CD14-positive monocyte (primary cell): ENCODE measurements around the gene UROC1. TPM values are rescaled to one million over a fixed set of nuclear protein-coding genes. Genes with fewer than 3 reads are reported as not detected.
A peak's percentile ranks its signal among the peaks of the same experiment; 100 is the strongest.

Source experiments
- DNase-seq, 3 donors: peaks; one replicate each; pipeline ENCODE4 v3.0.0-alpha.2; 2011 to 2022
- H2AFZ ChIP-seq: 2 replicates; pipeline ENCODE4 v1.6.0; 2012; ENCODE audit warnings: mild to moderate bottlenecking, low read depth, low read length, inconsistent platforms; ENCODE audit not compliant: insufficient read depth, poor library complexity, severe bottlenecking
- H3K27ac ChIP-seq, 2 donors: 1 replicate in 1 of 2; 2 replicates in 1 of 2; pipeline ENCODE4 v1.5.1; 2012 to 2013; ENCODE audit warnings: low read length in 2 of 2, control low read depth in 1 of 2, inconsistent platforms in 1 of 2, low read depth in 1 of 2, mild to moderate bottlenecking in 1 of 2
- H3K27me3 ChIP-seq, 2 donors: one replicate each; pipeline versions ENCODE4 v1.6.0 to v1.6.1; 2011 to 2013; ENCODE audit warnings: low read length in 2 of 2; ENCODE audit not compliant: control insufficient read depth in 2 of 2, insufficient read depth in 2 of 2
- H3K36me3 ChIP-seq, 2 donors: replicated peaks in 1 of 2; 1 replicate in 1 of 2; 2 replicates in 1 of 2; pipeline versions ENCODE4 v1.5.1 to v1.6.1; 2012 to 2013; ENCODE audit warnings: low read length in 2 of 2, control low read depth in 1 of 2, inconsistent platforms in 1 of 2, mild to moderate bottlenecking in 1 of 2; ENCODE audit not compliant: insufficient read depth in 2 of 2, control insufficient read depth in 1 of 2
- H3K4me1 ChIP-seq, 2 donors: 1 replicate in 1 of 2; 2 replicates in 1 of 2; pipeline versions ENCODE4 v1.5.1 to v1.6.1; 2012 to 2013; ENCODE audit warnings: low read length in 2 of 2, control low read depth in 1 of 2, inconsistent platforms in 1 of 2, mild to moderate bottlenecking in 1 of 2, moderate library complexity in 1 of 2; ENCODE audit not compliant: insufficient read depth in 2 of 2, control insufficient read depth in 1 of 2
- H3K4me2 ChIP-seq: replicated peaks from 2 replicates; pipeline ENCODE3; 2012; ENCODE audit warnings: low read length, moderate library complexity, mild to moderate bottlenecking; ENCODE audit not compliant: poor library complexity, severe bottlenecking; ENCODE audit errors: extremely low read depth
- H3K4me3 ChIP-seq, 3 experiments: fragments of 200-600 bp in 1 of 3; sonication (generic) in 1 of 3; replicated peaks in 1 of 3; 1 replicate in 2 of 3; 2 replicates in 1 of 3; pipeline ENCODE4 v1.5.1; 2011 to 2013; ENCODE audit warnings: low read length in 3 of 3, mild to moderate bottlenecking in 3 of 3, control low read depth in 2 of 3, low read depth in 2 of 3, inconsistent platforms in 1 of 3, moderate library complexity in 1 of 3
- H3K79me2 ChIP-seq: 2 replicates; pipeline ENCODE4 v1.6.0; 2012; ENCODE audit warnings: mild to moderate bottlenecking, control low read depth, inconsistent platforms, low read length, moderate library complexity; ENCODE audit not compliant: insufficient read depth
- H3K9ac ChIP-seq: 2 replicates; pipeline ENCODE4 v1.6.0; 2017; ENCODE audit warnings: low read length, mild to moderate bottlenecking; ENCODE audit not compliant: insufficient read depth, poor library complexity, severe bottlenecking
- H3K9me3 ChIP-seq, 2 donors: replicated peaks in 1 of 2; 1 replicate in 1 of 2; 2 replicates in 1 of 2; pipeline versions ENCODE4 v1.5.1 to v1.6.1; 2012 to 2013; ENCODE audit warnings: low read length in 2 of 2, control low read depth in 1 of 2; ENCODE audit not compliant: control insufficient read depth in 1 of 2, insufficient read depth in 1 of 2
- H4K20me1 ChIP-seq: 2 replicates; pipeline ENCODE4 v1.6.0; 2012; ENCODE audit warnings: mild to moderate bottlenecking, low read length, control low read depth, moderate library complexity; ENCODE audit not compliant: insufficient read depth
- H3K27ac Mint-ChIP-seq, 7 donors: one replicate each; pipeline ENCODE4 v1.8.0; 2020; ENCODE audit warnings: mild to moderate bottlenecking in 7 of 7, mixed read lengths in 7 of 7, moderate library complexity in 6 of 7, inconsistent platforms in 2 of 7
- H3K27me3 Mint-ChIP-seq, 3 donors: one replicate each; pipeline ENCODE4 v1.8.0; 2021 to 2022; ENCODE audit warnings: low read depth in 3 of 3, mild to moderate bottlenecking in 3 of 3, mixed read lengths in 3 of 3, moderate library complexity in 3 of 3, inconsistent platforms in 1 of 3
- H3K36me3 Mint-ChIP-seq, 2 donors: one replicate each; pipeline ENCODE4 v1.8.0; 2020; ENCODE audit warnings: mixed read lengths in 2 of 2, inconsistent platforms in 1 of 2, mild to moderate bottlenecking in 1 of 2
- H3K4me1 Mint-ChIP-seq: one replicate; pipeline ENCODE4 v1.8.0; 2020; ENCODE audit warnings: mild to moderate bottlenecking, mixed read lengths
- H3K4me3 Mint-ChIP-seq, 2 donors: one replicate each; pipeline ENCODE4 v1.8.0; 2020; ENCODE audit warnings: mild to moderate bottlenecking in 2 of 2, mixed read lengths in 2 of 2, moderate library complexity in 1 of 2
- H3K9me3 Mint-ChIP-seq, 7 donors: one replicate each; pipeline ENCODE4 v1.8.0; 2020 to 2022; ENCODE audit warnings: mixed read lengths in 7 of 7, mild to moderate bottlenecking in 6 of 7, moderate library complexity in 6 of 7, inconsistent platforms in 2 of 7
- WGBS: methylation state at CpG from one replicate; pipeline ENCODE4 v1.1.5; 2013; ENCODE audit warnings: missing lambda C conversion rate; ENCODE audit not compliant: insufficient coverage; 5-methylcytosine and 5-hydroxymethylcytosine counted together
- intact Hi-C, 2 donors: fragments of 100-400 bp; cut with micrococcal nuclease; formaldehyde crosslinking; loops; one replicate each; pipeline versions ENCODE4 v1.15.0 to v1.15.1; 2023
- polyA plus RNA-seq, 3 donors: library from polyadenylated mRNA; depleted of rRNA in 1 of 3; unstranded in 2 of 3; stranded (reverse) in 1 of 3; fragments of 300-500 nt in 2 of 3; fragments of >200 nt in 1 of 3; fragmentation: Illumina TruSeq in 2 of 3; gene quantifications; 1 replicate in 2 of 3; 2 replicates in 1 of 3; pipeline ENCODE4 v1.2.3, GENCODE V29; 2012 to 2021
- TF ChIP-seq, protein P1 (sequence below): fragments of 200-600 bp; IDR thresholded peaks from one replicate; pipeline ENCODE4 v1.8.0; 2022; ENCODE audit warnings: antibody characterized with exemption, mild to moderate bottlenecking

Gene UROC1
- polyA plus RNA-seq, 3 donors: not detected

- Histone ChIP-seq H3K4me1 (peaks cover 26 to 33% of the 10 kb centered on the region in 2 donors), H3K9ac (no peak overlapping the region), H3K9me3 (no peaks in the 10 kb centered on the region), H3K36me3 (peaks cover 7 to 27% of the 10 kb centered on the region in 2 donors), H3K27ac (no peak overlapping the region), H3K4me3 (no peak overlapping the region), H3K4me2 (no peak overlapping the region), H2AFZ (no peak overlapping the region), H4K20me1 (no peaks in the 10 kb centered on the region), H3K27me3 (no peaks in the 10 kb centered on the region), H3K79me2 (no peaks in the 10 kb centered on the region)
- H3K4me3 Mint-ChIP-seq: no peak overlapping the region
- intact Hi-C loops: no loop called here
- 94% methylated on average over 99 of the region's 101 CpGs for WGBS
- H3K9me3 Mint-ChIP-seq: peaks cover 0 to 3% (median 0%) of the 10 kb centered on the region in 7 donors
- no peak for DNase-seq
- peaks cover 35% of the 10 kb centered on the region for H3K4me1 Mint-ChIP-seq
- no peak overlapping the region for H3K27ac Mint-ChIP-seq
- peaks cover 0 to 2% (median 2%) of the 10 kb centered on the region in 3 donors for H3K27me3 Mint-ChIP-seq
- TF ChIP-seq, protein P1, sequence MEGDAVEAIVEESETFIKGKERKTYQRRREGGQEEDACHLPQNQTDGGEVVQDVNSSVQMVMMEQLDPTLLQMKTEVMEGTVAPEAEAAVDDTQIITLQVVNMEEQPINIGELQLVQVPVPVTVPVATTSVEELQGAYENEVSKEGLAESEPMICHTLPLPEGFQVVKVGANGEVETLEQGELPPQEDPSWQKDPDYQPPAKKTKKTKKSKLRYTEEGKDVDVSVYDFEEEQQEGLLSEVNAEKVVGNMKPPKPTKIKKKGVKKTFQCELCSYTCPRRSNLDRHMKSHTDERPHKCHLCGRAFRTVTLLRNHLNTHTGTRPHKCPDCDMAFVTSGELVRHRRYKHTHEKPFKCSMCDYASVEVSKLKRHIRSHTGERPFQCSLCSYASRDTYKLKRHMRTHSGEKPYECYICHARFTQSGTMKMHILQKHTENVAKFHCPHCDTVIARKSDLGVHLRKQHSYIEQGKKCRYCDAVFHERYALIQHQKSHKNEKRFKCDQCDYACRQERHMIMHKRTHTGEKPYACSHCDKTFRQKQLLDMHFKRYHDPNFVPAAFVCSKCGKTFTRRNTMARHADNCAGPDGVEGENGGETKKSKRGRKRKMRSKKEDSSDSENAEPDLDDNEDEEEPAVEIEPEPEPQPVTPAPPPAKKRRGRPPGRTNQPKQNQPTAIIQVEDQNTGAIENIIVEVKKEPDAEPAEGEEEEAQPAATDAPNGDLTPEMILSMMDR: no peak
- peaks cover 19 to 39% of the 10 kb centered on the region in 2 donors for H3K36me3 Mint-ChIP-seq
Measured at GRCh38 chr3:126541628-126542339, 24.2 kb upstream of the UROC1 start.

DNA sequence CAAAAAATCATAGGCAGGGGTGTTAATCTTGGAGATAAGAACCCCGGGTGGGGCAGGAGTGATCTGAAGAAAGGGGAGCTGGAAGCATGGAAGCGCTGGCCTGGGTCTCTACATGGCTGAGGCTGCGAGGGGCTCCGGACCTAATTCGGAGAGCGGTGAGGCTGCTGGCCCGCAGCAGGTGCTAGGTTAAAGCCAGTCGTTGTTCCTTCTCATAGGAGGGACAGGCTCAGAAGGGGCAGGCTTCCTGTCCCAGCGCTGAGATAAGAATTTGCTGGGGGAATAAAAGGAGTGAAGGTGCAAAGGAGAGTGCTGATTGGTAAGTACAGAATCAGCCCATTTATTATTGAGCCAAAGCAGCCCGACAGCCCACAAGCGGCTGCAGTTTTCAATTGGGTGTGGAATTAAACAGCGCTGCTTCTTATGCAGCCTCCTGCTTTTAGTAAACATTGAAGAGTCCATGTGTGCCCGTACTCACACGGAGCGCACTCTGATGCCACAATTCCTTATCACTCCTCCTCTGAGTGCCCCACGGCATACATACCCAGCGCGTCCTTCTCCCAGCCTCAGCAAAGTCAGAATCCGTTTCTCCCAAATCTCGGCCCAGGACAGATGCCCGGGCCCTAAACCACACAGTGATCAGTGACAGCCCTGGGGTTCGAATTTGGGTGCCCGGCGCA, 23.5 kb upstream of the UROC1 start:
- peak overlapping the region; percentile 64 for H2AFZ ChIP-seq
- peaks cover 11 to 34% of the 10 kb centered on the region in 2 donors for H3K36me3 ChIP-seq
- H3K27ac ChIP-seq: peak overlapping the region; percentile 51 to 66
- H3K4me1 ChIP-seq: peaks cover 26 to 33% of the 10 kb centered on the region in 2 donors
- Mint-ChIP-seq H3K36me3 (peaks cover 19 to 46% of the 10 kb centered on the region in 2 donors), H3K4me1 (peaks cover 35% of the 10 kb centered on the region), H3K4me3 (peak overlapping the region; percentile 75 to 89), H3K27ac (peak overlapping the region; percentile 77 to 90 (median 87)), H3K27me3 (peaks cover 0 to 3% (median 2%) of the 10 kb centered on the region in 3 donors), H3K9me3 (peaks cover 0 to 5% (median 0%) of the 10 kb centered on the region in 7 donors)
- 40% methylated on average over 24 of the region's 24 CpGs for WGBS
- intact Hi-C loops: loop anchor here in 1 of 2 donors (1.0 kb wide), 1 partner anchor 13 kb away; no protein-coding TSS in a partner anchor
- peak overlapping the region; percentile 0 to 65 (median 6) for H3K4me3 ChIP-seq
- no peaks in the 10 kb centered on the region for H3K9me3 ChIP-seq
- peak overlapping the region; percentile 62 for H3K4me2 ChIP-seq
- peak overlapping the region; percentile 19 for H3K9ac ChIP-seq
- no peaks in the 10 kb centered on the region for H3K79me2 ChIP-seq
- no peaks in the 10 kb centered on the region for H3K27me3 ChIP-seq
- TF ChIP-seq, protein P1: no peak
- no peaks in the 10 kb centered on the region for H4K20me1 ChIP-seq
- DNase-seq: no peak
